Gastroesophageal sphincter (tissue), 4 donors: ENCODE results near the gene PRKG1. TPM values are rescaled to one million over a fixed set of nuclear protein-coding genes. Genes with fewer than 3 reads are reported as not detected.

Experiments used
- ATAC-seq: fragments of 150-250 bp; one replicate; pipeline ENCODE4 v1.9.1; 2016; ENCODE audit warnings: mild to moderate bottlenecking, moderate library complexity
- H3K27ac ChIP-seq, 4 donors: fragments of 200-600 bp; sonication (generic) in 3 of 4; 1 replicate in 3 of 4; 2 replicates in 1 of 4; pipeline ENCODE4 v1.5.1; 2016 to 2019
- H3K27me3 ChIP-seq: fragments of 200-600 bp; sonication (generic); one replicate; pipeline ENCODE4 v1.5.1; 2019
- H3K36me3 ChIP-seq, 2 donors: fragments of 200-600 bp; sonication (generic); one replicate each; pipeline ENCODE4 v1.5.1; 2019; ENCODE audit warnings: control low read depth in 1 of 2
- H3K4me1 ChIP-seq, 3 donors: fragments of 200-600 bp; sonication (generic); 1 replicate in 2 of 3; 2 replicates in 1 of 3; pipeline ENCODE4 v1.5.1; 2016 to 2019; ENCODE audit warnings: control low read depth in 2 of 3
- H3K4me3 ChIP-seq, 2 donors: fragments of 200-600 bp; sonication (generic); one replicate each; pipeline ENCODE4 v1.5.1; 2019; ENCODE audit warnings: mild to moderate bottlenecking in 1 of 2, moderate library complexity in 1 of 2
- H3K9me3 ChIP-seq, 3 donors: fragments of 200-600 bp; sonication (generic); one replicate each; pipeline ENCODE4 v1.5.1; 2017 to 2019; ENCODE audit warnings: control low read depth in 2 of 3
- EP300 ChIP-seq: sonication (generic); formaldehyde crosslinking; IDR thresholded peaks from one replicate; pipeline ENCODE4 v1.6.1; 2017; ENCODE audit warnings: antibody characterized with exemption, mild to moderate bottlenecking
- POLR2A ChIP-seq, 2 donors: fragments of 450-650 bp; IDR thresholded peaks; one replicate each; pipeline ENCODE4 v1.6.1; 2017; ENCODE audit warnings: antibody characterized with exemption in 2 of 2, mild to moderate bottlenecking in 2 of 2, moderate library complexity in 1 of 2
- POLR2AphosphoS5 ChIP-seq: sonication (generic); formaldehyde crosslinking; IDR thresholded peaks from one replicate; pipeline ENCODE4 v1.6.1; 2017; ENCODE audit warnings: antibody characterized with exemption
- WGBS, 2 donors: methylation state at CpG; one replicate each; pipeline ENCODE4 v1.1.5; 2018; ENCODE audit warnings: low coverage in 1 of 2; 5-methylcytosine and 5-hydroxymethylcytosine counted together
- total RNA-seq, 4 donors: library from RNA; depleted of rRNA; stranded (reverse); fragments of >200 nt; gene quantifications; one replicate each; pipeline ENCODE4 v1.1.0, GENCODE V29; 2016
- TF ChIP-seq, protein P1 (sequence below), 4 experiments: fragments of 200-600 bp in 2 of 4; fragments of 450-650 bp in 2 of 4; sonication (generic) in 1 of 4; IDR thresholded peaks; one replicate each; pipeline ENCODE4 v1.5.1; 2017 to 2019; ENCODE audit warnings: antibody characterized with exemption in 4 of 4, mild to moderate bottlenecking in 2 of 4, moderate library complexity in 2 of 4

The PRKG1 gene
- total RNA-seq, 4 donors from 2014 or later, result 27.5 to 73.2 (median 39.2) TPM

DNA sequence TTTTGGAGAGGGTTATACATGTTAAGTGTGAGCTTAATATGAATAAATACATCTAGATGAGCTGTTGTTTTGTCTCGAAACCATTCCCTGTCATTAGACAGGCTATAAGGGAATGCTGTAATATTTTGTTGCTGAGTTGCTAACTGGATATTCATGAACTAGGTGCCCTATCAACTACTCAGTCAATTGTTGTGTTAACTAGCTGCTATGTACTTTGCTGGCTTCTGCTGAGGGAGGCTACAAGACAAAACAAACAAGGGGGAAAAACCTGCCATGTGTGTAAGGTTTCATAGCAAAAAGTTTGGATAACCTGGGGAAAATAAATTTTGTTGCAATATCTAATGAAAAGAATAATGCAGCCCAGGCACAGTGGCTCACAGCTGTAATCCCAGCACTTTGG is 514.7 kb downstream of the PRKG1 start:
- Histone ChIP-seq H3K27me3 (no peaks in the 10 kb centered on the region), H3K9me3 (no peaks in the 10 kb centered on the region), H3K4me1 (no peaks in the 10 kb centered on the region), H3K4me3 (no peak overlapping the region), H3K27ac (no peak overlapping the region), H3K36me3 (no peaks in the 10 kb centered on the region)
- no peak for TF ChIP-seq POLR2A (IDR thresholded peaks at IDR 0.05)
- no peak for TF ChIP-seq POLR2AphosphoS5
- TF ChIP-seq EP300, result no peak
- TF ChIP-seq, protein P1, sequence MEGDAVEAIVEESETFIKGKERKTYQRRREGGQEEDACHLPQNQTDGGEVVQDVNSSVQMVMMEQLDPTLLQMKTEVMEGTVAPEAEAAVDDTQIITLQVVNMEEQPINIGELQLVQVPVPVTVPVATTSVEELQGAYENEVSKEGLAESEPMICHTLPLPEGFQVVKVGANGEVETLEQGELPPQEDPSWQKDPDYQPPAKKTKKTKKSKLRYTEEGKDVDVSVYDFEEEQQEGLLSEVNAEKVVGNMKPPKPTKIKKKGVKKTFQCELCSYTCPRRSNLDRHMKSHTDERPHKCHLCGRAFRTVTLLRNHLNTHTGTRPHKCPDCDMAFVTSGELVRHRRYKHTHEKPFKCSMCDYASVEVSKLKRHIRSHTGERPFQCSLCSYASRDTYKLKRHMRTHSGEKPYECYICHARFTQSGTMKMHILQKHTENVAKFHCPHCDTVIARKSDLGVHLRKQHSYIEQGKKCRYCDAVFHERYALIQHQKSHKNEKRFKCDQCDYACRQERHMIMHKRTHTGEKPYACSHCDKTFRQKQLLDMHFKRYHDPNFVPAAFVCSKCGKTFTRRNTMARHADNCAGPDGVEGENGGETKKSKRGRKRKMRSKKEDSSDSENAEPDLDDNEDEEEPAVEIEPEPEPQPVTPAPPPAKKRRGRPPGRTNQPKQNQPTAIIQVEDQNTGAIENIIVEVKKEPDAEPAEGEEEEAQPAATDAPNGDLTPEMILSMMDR (IDR thresholded peaks at IDR 0.05), result no peak
- ATAC-seq, result no peak
- WGBS, 2 donors, result 100% methylated on average over 1 of the region's 1 CpG

DNA sequence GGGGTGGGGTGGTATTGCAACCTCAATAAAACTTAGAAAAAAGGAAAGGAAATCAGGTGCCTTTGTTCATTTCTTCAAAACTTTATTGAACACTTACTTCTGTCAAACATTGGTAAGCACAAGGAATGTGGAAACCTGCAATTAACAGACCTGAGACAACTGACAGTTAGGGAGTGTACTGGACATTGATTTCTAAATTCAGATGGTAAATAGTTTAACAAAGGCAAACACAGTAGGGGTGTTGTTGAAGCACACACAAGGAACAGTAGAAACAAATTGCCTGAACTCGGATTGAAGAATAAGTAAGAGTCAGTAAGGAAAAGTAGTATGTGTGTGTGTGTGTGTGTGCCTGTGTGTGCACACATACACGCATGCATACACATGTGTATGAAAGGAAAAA is 516.5 kb downstream of the PRKG1 start:
- TF ChIP-seq POLR2A (IDR thresholded peaks at IDR 0.05) (no peak), EP300 (no peak), POLR2AphosphoS5 (no peak)
- TF ChIP-seq, protein P1 (IDR thresholded peaks at IDR 0.05), result no peak
- H3K36me3 ChIP-seq, result no peaks in the 10 kb centered on the region
- no peak for ATAC-seq

DNA sequence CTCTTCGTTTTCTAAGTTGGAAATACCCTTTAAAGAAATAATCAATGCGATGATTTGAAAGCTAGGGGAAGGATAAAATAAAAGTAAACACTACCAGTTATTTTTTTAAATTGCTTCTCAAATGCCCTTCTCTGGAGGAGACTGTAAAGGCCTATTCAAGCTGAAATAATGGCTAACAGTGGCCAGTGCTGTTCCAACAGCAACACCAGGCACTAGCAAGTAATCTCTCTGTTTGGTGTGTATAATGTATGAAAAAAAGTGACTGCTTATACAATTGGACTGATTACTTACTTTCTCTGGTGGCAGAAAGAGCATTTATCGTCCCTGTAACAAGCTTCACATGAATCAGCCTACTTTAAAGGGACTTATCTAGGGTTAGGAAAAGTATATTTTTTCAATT is 522.4 kb downstream of the PRKG1 start:
- WGBS, 2 donors, result 82 to 87% methylated on average over 2 to 3 of the region's 3 CpGs
- no peak overlapping the region for H3K4me3 ChIP-seq
- H3K9me3 ChIP-seq, result no peaks in the 10 kb centered on the region
- ATAC-seq, result no peak
- no peaks in the 10 kb centered on the region for H3K4me1 ChIP-seq
- no peaks in the 10 kb centered on the region for H3K27me3 ChIP-seq
- H3K27ac ChIP-seq, result no peak overlapping the region
- no peak for TF ChIP-seq EP300
- TF ChIP-seq POLR2A (IDR thresholded peaks at IDR 0.05), result no peak
- TF ChIP-seq, protein P1 (IDR thresholded peaks at IDR 0.05), result no peak
- no peak for TF ChIP-seq POLR2AphosphoS5
- no peaks in the 10 kb centered on the region for H3K36me3 ChIP-seq

More for the DNA sequence above, 516.5 kb downstream of the PRKG1 start:
- no peaks in the 10 kb centered on the region for H3K9me3 ChIP-seq
- H3K4me3 ChIP-seq, result no peak overlapping the region
- H3K4me1 ChIP-seq, result no peaks in the 10 kb centered on the region
- no peak overlapping the region for H3K27ac ChIP-seq
- H3K27me3 ChIP-seq, result no peaks in the 10 kb centered on the region
- WGBS, 2 donors, result 96% methylated on average over 2 of the region's 2 CpGs

DNA sequence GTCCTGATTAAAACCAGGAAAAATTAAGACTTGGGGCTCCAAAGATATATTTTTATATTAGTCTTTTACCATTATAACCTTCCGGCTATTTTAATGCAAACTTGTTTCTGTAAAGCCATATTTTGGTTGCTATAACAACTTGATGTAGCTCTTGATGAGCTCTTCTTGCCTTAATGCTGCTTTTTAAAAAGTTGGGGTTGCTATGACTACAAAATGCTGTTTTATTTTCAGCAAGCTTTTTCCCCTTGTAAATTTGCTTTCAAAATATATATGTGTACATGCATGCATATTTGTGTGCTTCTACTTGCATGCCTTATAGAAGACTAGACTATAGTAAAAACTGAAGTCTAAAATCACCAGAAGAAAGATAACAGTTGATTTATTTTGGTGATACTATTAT is 525.4 kb downstream of the PRKG1 start:
- no peak for TF ChIP-seq POLR2AphosphoS5
- no peak for TF ChIP-seq EP300
- TF ChIP-seq, protein P1 (IDR thresholded peaks at IDR 0.05), result no peak
- TF ChIP-seq POLR2A (IDR thresholded peaks at IDR 0.05), result no peak
- H3K4me1 ChIP-seq, result no peaks in the 10 kb centered on the region
- H3K36me3 ChIP-seq, result no peaks in the 10 kb centered on the region
- no peak for ATAC-seq
- H3K27me3 ChIP-seq, result no peaks in the 10 kb centered on the region
- whole genome bisulfite sequencing, 2 donors, result 47 to 60% methylated on average over 1 of the region's 1 CpG
- H3K4me3 ChIP-seq, result no peak overlapping the region
- no peaks in the 10 kb centered on the region for H3K9me3 ChIP-seq
- no peak overlapping the region for H3K27ac ChIP-seq

DNA sequence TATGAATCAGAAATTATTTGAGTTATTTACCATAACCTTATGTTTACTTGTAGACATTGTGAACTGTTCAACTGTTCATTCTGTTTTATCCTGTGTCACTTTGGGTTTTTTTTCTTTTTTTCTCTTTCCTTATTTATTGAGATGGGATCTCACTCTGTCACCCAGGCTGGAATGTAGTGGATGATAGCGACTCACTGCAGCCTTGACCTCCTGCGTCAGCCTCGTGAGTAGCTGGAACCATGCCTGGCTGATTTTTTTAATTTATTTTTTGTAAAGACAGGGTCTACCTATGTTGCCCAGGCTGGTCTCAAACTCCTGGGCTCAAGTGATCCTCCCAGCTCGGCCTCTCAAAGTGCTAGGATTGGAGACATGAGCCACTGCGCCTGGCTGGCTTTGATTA is 528.0 kb downstream of the PRKG1 start:
- no peaks in the 10 kb centered on the region for H3K4me1 ChIP-seq
- no peaks in the 10 kb centered on the region for H3K27me3 ChIP-seq
- no peaks in the 10 kb centered on the region for H3K9me3 ChIP-seq
- ATAC-seq, result no peak
- H3K4me3 ChIP-seq, result no peak overlapping the region
- 62 to 75% methylated on average over 3 of the region's 5 CpGs for WGBS, 2 donors
- TF ChIP-seq POLR2AphosphoS5 (no peak), POLR2A (IDR thresholded peaks at IDR 0.05) (no peak), EP300 (no peak)
- TF ChIP-seq, protein P1 (IDR thresholded peaks at IDR 0.05), result no peak
- H3K36me3 ChIP-seq, result no peaks in the 10 kb centered on the region
- no peak overlapping the region for H3K27ac ChIP-seq
